Measurements from ENCODE around the gene RRN3. TPM values are rescaled to one million over a fixed set of nuclear protein-coding genes. Genes with fewer than 3 reads are reported as not detected.

The RRN3 gene
- total RNA-seq, 4 donors from 2014 or later: 20.0 to 30.1 (median 23.5) TPM

DNA sequence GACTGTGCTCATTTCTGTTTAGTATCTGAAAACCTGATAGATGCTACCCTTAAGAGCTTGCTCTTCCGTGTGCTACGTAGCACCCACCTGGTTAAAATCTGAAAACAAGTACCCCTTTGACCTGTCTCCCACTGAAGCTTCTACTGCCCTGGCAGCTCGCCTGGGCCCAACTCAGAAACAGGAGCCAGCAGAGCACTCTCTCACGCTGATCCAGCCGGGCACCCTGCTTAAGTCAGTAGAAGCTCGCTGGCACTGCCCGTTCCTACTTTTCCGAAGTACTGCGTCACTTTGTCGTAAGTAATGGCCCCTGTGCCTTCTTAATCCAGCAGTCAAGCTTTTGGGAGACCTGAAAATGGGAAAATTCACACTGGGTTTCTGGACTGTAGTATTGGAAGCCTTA, 57.1 kb downstream of the RRN3 start:
- DNase-seq (ENCODE audit: low spot score in 2 of 2): no peak
- no peak for TF ChIP-seq POLR2A (IDR thresholded peaks at IDR 0.05)
- TF ChIP-seq, protein P1, sequence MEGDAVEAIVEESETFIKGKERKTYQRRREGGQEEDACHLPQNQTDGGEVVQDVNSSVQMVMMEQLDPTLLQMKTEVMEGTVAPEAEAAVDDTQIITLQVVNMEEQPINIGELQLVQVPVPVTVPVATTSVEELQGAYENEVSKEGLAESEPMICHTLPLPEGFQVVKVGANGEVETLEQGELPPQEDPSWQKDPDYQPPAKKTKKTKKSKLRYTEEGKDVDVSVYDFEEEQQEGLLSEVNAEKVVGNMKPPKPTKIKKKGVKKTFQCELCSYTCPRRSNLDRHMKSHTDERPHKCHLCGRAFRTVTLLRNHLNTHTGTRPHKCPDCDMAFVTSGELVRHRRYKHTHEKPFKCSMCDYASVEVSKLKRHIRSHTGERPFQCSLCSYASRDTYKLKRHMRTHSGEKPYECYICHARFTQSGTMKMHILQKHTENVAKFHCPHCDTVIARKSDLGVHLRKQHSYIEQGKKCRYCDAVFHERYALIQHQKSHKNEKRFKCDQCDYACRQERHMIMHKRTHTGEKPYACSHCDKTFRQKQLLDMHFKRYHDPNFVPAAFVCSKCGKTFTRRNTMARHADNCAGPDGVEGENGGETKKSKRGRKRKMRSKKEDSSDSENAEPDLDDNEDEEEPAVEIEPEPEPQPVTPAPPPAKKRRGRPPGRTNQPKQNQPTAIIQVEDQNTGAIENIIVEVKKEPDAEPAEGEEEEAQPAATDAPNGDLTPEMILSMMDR (IDR thresholded peaks at IDR 0.05): no peak
- no peak for TF ChIP-seq EP300 (IDR thresholded peaks at IDR 0.05)
- TF ChIP-seq POLR2AphosphoS5 (IDR thresholded peaks at IDR 0.05): no peak
- H3K27ac ChIP-seq: no peak overlapping the region
- H3K36me3 ChIP-seq: peaks cover 93% of the 10 kb centered on the region
- H3K9me3 ChIP-seq: no peaks in the 10 kb centered on the region
- H3K27me3 ChIP-seq: no peaks in the 10 kb centered on the region
- WGBS: 83% methylated on average over 10 of the region's 10 CpGs
- H3K4me1 ChIP-seq: peaks cover 24% of the 10 kb centered on the region
- no peak overlapping the region for H3K4me3 ChIP-seq

DNA sequence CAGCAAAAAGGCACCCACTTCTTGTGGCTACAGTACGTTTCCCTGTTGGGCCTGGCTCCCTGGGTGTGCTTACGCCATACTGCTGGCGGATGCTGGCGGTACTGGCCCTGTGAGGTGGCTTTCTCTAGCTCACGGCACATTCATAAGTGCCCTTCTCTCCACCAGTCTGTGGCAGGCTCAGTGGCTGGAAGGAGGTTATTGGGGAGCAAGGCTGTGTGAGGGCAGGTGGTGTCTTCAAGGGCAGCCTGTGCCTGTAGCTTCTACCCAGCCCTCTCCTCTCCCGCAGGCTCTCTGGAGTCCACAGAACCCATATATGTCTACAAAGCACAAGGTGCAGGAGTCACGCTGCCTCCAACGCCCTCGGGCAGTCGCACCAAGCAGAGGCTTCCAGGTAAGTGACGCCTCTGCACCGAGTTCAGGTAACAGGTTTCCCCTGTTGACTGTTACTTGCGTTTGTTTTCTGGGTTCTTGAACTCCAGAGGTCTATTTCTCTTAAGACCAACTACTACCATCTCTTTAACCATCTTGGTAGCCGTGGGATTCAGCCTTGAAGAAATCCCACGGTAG, 58.8 kb downstream of the RRN3 start:
- Histone ChIP-seq H3K27ac (peak overlapping the region; percentile 20), H3K4me3 (no peak overlapping the region), H3K4me1 (peaks cover 13% of the 10 kb centered on the region), H3K36me3 (peaks cover 97% of the 10 kb centered on the region), H3K27me3 (no peaks in the 10 kb centered on the region), H3K9me3 (no peaks in the 10 kb centered on the region)
- no peak for TF ChIP-seq POLR2A (IDR thresholded peaks at IDR 0.05)
- no peak for TF ChIP-seq EP300 (IDR thresholded peaks at IDR 0.05)
- TF ChIP-seq POLR2AphosphoS5 (IDR thresholded peaks at IDR 0.05): no peak
- TF ChIP-seq, protein P1 (IDR thresholded peaks at IDR 0.05): no peak
- DNase-seq (ENCODE audit: low spot score in 2 of 2): peak in 1 of 2 donors; percentile 60
- 73% methylated on average over 14 of the region's 15 CpGs for WGBS

DNA sequence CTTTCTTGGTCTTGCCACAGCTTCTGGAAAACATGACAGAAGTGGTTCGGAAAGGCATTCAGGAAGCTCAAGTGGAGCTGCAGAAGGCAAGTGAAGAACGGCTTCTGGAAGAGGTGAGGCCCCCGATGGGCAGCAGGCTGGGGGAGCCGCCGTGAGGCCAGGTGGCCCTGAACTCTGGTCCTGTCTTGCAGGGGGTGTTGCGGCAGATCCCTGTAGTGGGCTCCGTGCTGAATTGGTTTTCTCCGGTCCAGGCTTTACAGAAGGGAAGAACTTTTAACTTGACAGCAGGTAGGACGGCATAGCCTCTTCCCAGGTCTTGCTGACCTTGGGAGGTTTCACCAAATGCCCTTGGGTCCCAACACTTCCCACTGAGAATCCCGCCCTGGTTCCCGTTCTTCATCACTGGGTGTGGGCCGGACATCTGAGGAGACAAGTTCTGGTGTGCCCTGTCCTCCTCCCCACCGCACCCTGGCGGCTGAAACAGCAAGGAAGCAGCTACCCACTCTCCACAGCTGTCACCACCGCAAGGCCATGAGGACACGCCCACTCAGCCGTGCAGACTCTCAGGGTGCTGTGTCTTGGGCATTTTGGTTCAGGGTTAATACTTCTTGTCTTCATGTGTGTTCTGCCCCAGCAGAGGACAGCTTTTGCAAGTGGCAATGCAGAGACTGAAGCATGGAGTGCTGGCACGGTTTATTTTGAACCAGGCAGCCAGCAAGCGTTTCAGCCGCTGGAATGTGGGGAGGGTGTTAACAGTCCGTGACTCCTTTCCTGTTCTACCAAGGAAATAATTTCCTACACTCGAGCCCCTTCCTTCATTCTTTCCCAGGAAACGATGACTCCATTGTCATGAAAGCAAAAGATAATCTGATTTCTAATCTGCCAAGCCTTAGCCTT, 59.6 kb downstream of the RRN3 start:
- Histone ChIP-seq H3K36me3 (peaks cover 97% of the 10 kb centered on the region), H3K27ac (peak overlapping the region; percentile 20), H3K4me3 (no peak overlapping the region), H3K27me3 (no peaks in the 10 kb centered on the region), H3K9me3 (no peaks in the 10 kb centered on the region), H3K4me1 (peaks cover 17% of the 10 kb centered on the region)
- 65% methylated on average over 21 of the region's 23 CpGs for WGBS
- no peak for TF ChIP-seq POLR2A (IDR thresholded peaks at IDR 0.05)
- TF ChIP-seq, protein P1 (IDR thresholded peaks at IDR 0.05): peak in 1 of 2 donors; percentile 30
- no peak for TF ChIP-seq POLR2AphosphoS5 (IDR thresholded peaks at IDR 0.05)
- no peak for TF ChIP-seq EP300 (IDR thresholded peaks at IDR 0.05)
- peak in 1 of 2 donors; percentile 75 for DNase-seq (ENCODE audit: low spot score in 2 of 2)

DNA sequence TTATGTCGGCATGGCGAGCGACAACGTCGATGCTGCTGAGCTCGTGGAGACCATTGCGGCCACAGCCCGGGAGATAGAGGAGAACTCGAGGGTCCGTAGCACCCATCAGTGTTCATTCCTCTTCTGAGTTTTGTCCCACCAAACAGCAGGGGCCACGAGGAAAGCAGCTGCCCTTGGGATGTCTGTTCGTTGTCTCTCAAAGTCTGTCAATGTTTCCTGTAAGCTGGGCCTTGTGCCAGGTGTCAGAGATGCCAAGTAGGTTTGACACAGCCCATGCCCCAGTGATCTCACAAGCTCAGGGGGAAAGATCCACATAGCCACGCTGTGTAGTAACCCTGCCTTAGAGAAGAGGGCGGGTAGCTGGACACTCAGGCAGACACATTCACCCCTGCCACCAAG, 60.8 kb downstream of the RRN3 start:
- Histone ChIP-seq H3K4me3 (no peak overlapping the region), H3K36me3 (peaks cover 94% of the 10 kb centered on the region), H3K27me3 (no peaks in the 10 kb centered on the region), H3K4me1 (peaks cover 17% of the 10 kb centered on the region), H3K9me3 (no peaks in the 10 kb centered on the region), H3K27ac (no peak overlapping the region)
- TF ChIP-seq POLR2A (IDR thresholded peaks at IDR 0.05) (no peak), POLR2AphosphoS5 (IDR thresholded peaks at IDR 0.05) (no peak), EP300 (IDR thresholded peaks at IDR 0.05) (no peak)
- TF ChIP-seq, protein P1 (IDR thresholded peaks at IDR 0.05): no peak
- DNase-seq (ENCODE audit: low spot score in 2 of 2): peak in 1 of 2 donors; percentile 56
- WGBS: 81% methylated on average over 14 of the region's 14 CpGs
